ENCODE measurements around the gene GPATCH1. TPM values are rescaled to one million over a fixed set of nuclear protein-coding genes. Genes with fewer than 3 reads are reported as not detected.
"Not testable (repeated sequence)": the region's sequence is repeated elsewhere in the genome, so short reads cannot be mapped to it uniquely, and the experiment has no call there.

GPATCH1 gene
- total RNA-seq, 1 experiment from 2014 or later: 6.5 TPM

- H3K4me3 ChIP-seq: no peak overlapping the region
- DNase-seq: no peak
- H3K36me3 ChIP-seq: no peaks in the 10 kb centered on the region
- H3K27me3 ChIP-seq: no peaks in the 10 kb centered on the region
- peaks cover 13% of the 10 kb centered on the region for H3K9me3 ChIP-seq
Observed at GRCh38 chr19:33163481-33163880, 82.5 kb downstream of the GPATCH1 start.

DNA sequence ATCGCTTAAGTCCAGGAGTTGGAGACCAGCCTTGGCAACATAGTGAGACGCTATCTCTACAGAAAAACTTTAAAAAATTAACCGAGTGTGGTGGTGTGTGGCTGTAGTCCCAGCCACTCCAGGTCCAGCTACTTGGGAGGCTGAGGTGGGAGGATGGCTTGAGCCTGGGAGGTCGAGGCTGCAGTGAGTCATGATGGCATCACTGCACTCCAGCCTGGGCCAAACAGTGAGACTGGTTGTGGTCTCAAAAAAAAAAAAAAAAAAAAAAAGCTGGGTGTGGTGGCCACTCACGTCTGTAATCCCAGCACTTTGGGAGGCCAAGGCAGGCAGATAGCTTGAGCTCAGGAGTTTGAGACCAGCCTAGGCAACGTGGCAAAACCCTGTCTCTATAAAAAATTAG lies 85.1 kb downstream of the GPATCH1 start:
- not testable (repeated sequence) for H3K4me3 ChIP-seq
- peak; percentile 44 for DNase-seq

DNA sequence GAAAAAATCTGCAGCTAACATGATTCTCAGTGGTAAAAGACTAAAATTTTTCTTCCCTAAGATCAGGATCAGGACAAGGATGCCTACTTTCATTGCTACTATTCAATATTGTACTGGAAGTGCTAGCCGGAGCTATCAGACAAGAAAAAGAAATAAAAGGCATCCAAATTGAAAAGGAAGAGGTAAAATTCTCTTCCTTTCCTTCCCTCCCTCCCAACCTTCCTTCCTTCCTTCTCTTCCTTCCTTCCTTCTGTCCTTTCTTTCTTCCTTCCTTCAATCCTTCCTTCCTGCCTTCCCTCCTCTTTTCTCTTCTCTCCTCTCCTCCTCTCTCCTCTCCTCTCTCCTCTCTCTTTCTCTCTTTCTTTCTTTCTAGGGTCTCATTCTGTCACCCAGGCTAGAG lies 86.5 kb downstream of the GPATCH1 start:
- Histone ChIP-seq H3K9me3 (peaks cover 13% of the 10 kb centered on the region), H3K27me3 (no peaks in the 10 kb centered on the region), H3K36me3 (no peaks in the 10 kb centered on the region), H3K4me3 (no peak overlapping the region)
- DNase-seq: no peak

More for the DNA sequence above, 85.1 kb downstream of the GPATCH1 start:
- not testable (repeated sequence) for H3K27me3 ChIP-seq, H3K36me3 ChIP-seq
- H3K9me3 ChIP-seq: peaks cover 13% of the 10 kb centered on the region

DNA sequence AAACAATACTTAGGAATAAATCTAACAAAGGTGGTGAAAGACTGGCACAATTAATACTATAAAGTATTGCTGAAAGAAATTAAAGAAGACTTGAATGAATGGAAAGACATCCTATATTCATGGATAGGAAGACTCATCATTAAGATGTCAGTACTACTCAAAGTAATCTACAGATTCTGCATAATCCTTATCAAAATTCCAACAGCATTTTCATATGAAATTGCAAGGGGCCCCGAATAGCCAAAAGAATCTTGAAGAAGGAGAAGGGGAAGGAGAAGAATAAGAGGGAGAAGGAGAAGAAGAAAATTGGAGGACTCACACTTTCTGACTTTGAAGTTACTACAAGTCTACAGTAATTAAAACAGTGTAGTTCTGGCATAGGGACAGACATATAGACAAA lies 87.5 kb downstream of the GPATCH1 start:
- Histone ChIP-seq H3K9me3 (peaks cover 13% of the 10 kb centered on the region), H3K4me3 (no peak overlapping the region), H3K27me3 (no peaks in the 10 kb centered on the region), H3K36me3 (no peaks in the 10 kb centered on the region)
- no peak for DNase-seq

GRCh38 chr19:33171222-33171795 lies 90.3 kb downstream of the GPATCH1 start:
- no peak overlapping the region for H3K4me3 ChIP-seq
- H3K36me3 ChIP-seq: no peaks in the 10 kb centered on the region
- no peaks in the 10 kb centered on the region for H3K27me3 ChIP-seq
- no peak for DNase-seq
- peaks cover 13% of the 10 kb centered on the region for H3K9me3 ChIP-seq

GRCh38 chr19:33171916-33172359 lies 91.0 kb downstream of the GPATCH1 start:
- Histone ChIP-seq H3K9me3 (peaks cover 13% of the 10 kb centered on the region), H3K27me3 (no peaks in the 10 kb centered on the region), H3K36me3 (no peaks in the 10 kb centered on the region), H3K4me3 (no peak overlapping the region)
- DNase-seq: peak; percentile 72

- no peak overlapping the region for H3K4me3 ChIP-seq
- no peak for DNase-seq
- H3K9me3 ChIP-seq: no peaks in the 10 kb centered on the region
- no peaks in the 10 kb centered on the region for H3K36me3 ChIP-seq
- H3K27me3 ChIP-seq: no peaks in the 10 kb centered on the region
Observed at GRCh38 chr19:33174186-33174585, 93.2 kb downstream of the GPATCH1 start.

- DNase-seq: no peak
- Histone ChIP-seq H3K27me3 (no peaks in the 10 kb centered on the region), H3K4me3 (no peak overlapping the region), H3K36me3 (no peaks in the 10 kb centered on the region), H3K9me3 (no peaks in the 10 kb centered on the region)
Observed at GRCh38 chr19:33175156-33175782, 94.3 kb downstream of the GPATCH1 start.

DNA sequence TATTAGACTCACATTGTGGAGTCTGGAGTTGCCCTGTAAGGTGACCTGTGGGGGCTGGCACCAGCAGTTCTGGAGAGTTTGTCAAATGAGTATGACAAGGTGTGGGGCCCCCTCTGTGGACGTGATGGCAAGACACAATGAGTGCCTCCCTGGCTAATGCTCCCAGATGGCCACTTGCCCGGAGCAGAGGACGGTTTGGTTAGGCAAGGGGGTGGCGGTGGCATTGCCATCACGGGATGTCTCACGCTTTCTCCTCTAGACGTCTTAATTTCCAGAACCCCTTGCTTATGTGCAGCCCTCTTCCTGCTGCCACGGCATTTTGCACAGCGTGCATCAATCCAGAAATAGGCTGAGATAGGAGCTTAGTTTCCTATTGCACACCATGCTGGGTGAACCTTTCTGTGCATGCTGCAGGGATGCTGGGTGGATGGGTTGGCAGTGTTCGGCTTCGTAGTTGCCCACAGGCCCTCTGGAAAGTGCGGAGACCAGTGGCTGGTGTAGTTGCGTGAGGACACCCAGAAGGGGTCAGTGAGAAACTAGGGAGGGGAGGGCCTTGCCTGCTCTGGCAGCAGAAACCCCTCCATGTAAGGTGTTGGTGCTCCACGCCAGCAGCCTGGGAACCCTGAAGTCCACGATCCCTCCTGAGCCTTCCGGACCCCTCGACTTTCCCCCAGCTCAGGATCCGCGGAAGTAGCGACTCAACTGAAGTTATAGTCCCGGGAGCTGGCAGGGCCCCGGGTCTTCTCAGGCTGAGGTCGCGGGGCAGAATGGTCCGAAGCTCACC lies 95.1 kb downstream of the GPATCH1 start:
- H3K27me3 ChIP-seq: no peaks in the 10 kb centered on the region
- no peaks in the 10 kb centered on the region for H3K9me3 ChIP-seq
- H3K36me3 ChIP-seq: no peaks in the 10 kb centered on the region
- peak; percentile 57 for DNase-seq
- H3K4me3 ChIP-seq: peak overlapping the region; percentile 83

GRCh38 chr19:33176670-33177416 lies 95.9 kb downstream of the GPATCH1 start:
- H3K4me3 ChIP-seq: peak overlapping the region; percentile 83
- H3K36me3 ChIP-seq: no peaks in the 10 kb centered on the region
- no peaks in the 10 kb centered on the region for H3K9me3 ChIP-seq
- peak; percentile 100 for DNase-seq
- H3K27me3 ChIP-seq: no peaks in the 10 kb centered on the region

DNA sequence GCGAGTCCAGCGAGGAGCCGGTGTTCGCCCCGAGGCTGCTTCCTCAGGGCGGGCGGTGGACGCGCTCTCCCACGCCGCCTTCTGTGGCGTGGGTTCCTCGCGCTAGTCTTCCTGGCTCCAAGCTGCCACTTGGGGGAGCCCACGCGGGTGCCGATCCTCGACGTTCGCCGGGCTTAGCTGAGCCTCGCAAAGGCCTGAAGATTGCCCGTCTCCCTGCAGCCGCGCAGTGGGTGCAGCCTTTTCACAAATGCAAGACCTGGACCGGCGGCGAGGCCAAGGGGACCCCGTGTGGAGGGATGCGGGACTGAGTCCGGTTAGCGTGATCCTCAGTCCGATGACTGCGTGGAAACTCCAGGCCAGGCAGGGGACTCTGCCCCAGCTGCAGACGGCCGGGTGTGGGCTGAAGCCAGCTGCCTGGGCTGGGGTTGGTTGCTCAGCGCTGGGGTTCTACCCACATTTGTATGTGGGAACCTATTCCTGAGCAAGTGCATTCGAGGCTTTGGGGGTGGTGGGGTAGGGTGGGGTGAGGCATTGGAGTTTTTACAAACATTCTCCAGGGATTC lies 96.5 kb downstream of the GPATCH1 start:
- no peaks in the 10 kb centered on the region for H3K27me3 ChIP-seq
- no peaks in the 10 kb centered on the region for H3K36me3 ChIP-seq
- peak; percentile 76 for DNase-seq
- no peaks in the 10 kb centered on the region for H3K9me3 ChIP-seq
- H3K4me3 ChIP-seq: peak overlapping the region; percentile 42

Other genes starting within 250 kb of the GPATCH1 start
- not detected in 2 replicates for gene SLC7A9, start 211.4 kb upstream of the GPATCH1 start, total RNA-seq (2014; rRNA removed; shearing (Covaris generic); ENCODE audit: low replicate concordance)
- 26.9 and 30.7 TPM in 2 replicates for gene CEP89, start 109.2 kb upstream of the GPATCH1 start, total RNA-seq (2014; rRNA removed; shearing (Covaris generic); ENCODE audit: low replicate concordance)
- gene FAAP24, start 108.9 kb upstream of the GPATCH1 start, total RNA-seq (2014; rRNA removed; shearing (Covaris generic); ENCODE audit: low replicate concordance): 7.2 and 14.8 TPM in 2 replicates
- 8.9 and 18.6 TPM in 2 replicates for gene RHPN2, start 16.3 kb upstream of the GPATCH1 start, total RNA-seq (2014; rRNA removed; shearing (Covaris generic); ENCODE audit: low replicate concordance)
- not detected in 2 replicates for gene WDR88, start 50.9 kb downstream of the GPATCH1 start, total RNA-seq (2014; rRNA removed; shearing (Covaris generic); ENCODE audit: low replicate concordance)
- 68.8 and 98.8 TPM in 2 replicates for gene LRP3, start 113.1 kb downstream of the GPATCH1 start, total RNA-seq (2014; rRNA removed; shearing (Covaris generic); ENCODE audit: low replicate concordance)
- not detected in 2 replicates for gene SLC7A10, start 144.7 kb downstream of the GPATCH1 start, total RNA-seq (2014; rRNA removed; shearing (Covaris generic); ENCODE audit: low replicate concordance)
- gene CEBPA, start 221.4 kb downstream of the GPATCH1 start, total RNA-seq (2014; rRNA removed; shearing (Covaris generic); ENCODE audit: low replicate concordance): 4.2 and 4.5 TPM in 2 replicates

All from MG63 (cell line).